ENCODE results near the gene EBI3.
"Not testable (repeated sequence)": the region's sequence is repeated elsewhere in the genome, so short reads cannot be mapped to it uniquely, and the experiment has no call there.

EBI3 gene

GRCh38 chr19:4229179-4229931 is at the start of gene EBI3:
TSS of gene EBI3 (plus strand) at chr19:4229523. CDS start at chr19:4229551, 28 bp downstream.
- DNase-seq, result peak; percentile 94

- peak; percentile 18 for DNase-seq
These were observed 48.2 kb upstream of the EBI3 start for GRCh38 chr19:4181053-4181508.

GRCh38 chr19:4182084-4182810 is 47.1 kb upstream of the EBI3 start, which contains the start of the genes ANKRD24 and SIRT6:
TSS of gene ANKRD24 (plus strand) at chr19:4182689. CDS start at chr19:4186426, 3,737 bp downstream.
TSS of gene SIRT6 (minus strand) at chr19:4182563. CDS start at chr19:4182539, 24 bp downstream.
- DNase-seq, result peak; percentile 98

GRCh38 chr19:4183967-4184717 is 45.2 kb upstream of the EBI3 start:
- DNase-seq, result peak; percentile 85

DNA sequence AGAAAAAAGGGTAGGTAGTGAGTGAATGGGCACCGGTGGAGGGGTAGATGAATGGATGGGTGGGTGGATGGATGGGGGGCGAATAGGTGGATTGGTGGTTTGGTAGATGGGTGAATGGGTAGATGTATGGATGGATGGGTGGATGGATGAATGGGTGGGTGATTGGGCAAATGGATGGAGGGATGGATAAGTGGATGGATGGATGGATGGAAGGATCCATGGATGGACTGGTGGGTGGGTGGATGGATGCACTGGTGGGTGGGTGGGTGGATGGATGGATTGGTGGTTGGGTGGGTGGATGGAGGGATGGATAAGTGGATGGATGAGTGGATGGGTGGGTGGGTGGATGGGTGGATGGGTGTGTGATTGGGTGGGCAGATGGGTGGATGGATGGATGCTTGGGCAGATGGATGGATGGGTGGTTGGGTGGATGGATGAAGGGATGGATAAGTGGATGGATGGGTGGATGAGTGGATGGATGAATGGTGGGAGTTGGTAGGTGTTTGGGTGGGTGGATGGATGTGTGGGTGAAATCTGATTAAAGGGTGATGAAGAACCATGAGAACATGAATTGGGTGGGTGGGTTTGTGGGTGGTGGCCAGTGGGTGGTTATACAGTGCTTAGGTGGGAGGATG is 44.5 kb upstream of the EBI3 start:
- no peak for DNase-seq

DNA sequence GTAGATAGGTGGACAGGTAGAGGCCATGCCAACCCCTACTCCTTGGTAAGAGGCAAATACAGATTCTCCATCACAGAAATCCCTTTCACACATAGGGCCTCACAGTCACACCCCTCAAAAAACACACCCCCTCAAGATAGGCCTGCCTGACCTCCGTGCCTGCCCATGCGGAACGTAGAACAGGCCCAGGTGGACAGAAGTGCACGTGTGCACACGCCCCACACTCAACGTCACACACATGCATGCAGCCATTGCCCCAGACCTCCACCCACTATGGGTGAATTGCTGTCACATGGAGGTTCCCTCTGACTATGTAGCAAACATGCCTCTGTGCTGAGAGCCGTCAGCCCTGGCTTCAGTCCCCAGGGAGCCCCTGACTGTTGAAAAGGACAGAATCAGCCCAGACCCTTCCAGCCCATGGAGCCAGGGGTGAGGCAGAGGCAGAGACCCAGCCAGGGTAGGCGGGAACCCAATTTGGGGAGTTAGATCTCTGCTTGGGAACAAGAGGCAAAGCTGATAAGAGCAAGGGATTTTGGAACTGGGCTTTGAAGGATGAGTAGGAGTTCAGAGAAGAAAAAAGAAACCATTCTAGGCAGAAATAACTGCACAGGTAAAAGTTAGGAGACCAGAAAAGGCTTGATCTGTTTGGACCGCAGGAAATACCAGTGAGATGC is 43.8 kb upstream of the EBI3 start:
- no peak for DNase-seq

DNA sequence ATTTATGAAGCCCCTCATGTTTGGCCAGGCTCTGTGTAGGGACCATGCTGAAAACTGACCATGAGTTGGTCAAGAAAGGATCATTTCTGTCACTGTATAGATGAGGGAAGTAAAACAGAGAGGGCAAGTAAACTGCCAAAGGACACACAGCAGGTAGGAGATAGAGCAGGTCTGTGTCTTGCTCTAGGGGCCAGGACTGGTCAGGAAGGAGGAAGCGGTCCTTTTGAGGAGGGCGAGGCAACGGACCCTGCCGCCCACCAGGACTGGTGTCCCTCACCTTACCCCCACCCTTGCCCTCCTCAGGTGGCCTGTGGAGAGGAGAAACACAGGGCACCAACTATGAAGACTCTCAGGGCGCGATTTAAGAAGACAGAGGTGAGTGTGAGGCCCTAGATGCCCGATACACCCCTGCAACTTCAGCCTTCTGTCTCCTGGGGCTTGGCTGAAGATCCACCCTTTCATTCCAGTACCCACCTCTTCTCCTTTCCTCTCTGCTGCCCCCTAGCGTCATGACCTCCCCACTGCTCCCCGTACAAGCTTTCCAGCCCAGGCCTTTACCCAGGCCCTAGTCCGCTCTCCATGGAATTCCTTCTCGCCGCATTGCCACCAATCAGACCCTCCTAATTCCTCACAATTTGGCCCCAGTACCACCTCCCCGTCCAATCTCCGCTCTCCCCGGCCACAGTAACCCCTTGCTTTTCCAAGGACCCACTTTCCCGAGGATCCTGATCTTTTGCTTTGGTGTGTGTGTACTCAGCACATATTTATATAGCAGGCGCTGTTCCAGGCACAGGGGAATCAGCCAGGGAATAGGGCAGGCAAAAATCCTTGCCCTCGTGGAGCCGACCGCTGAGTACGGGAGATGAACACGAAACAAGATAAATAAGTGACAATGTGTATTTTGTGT is 43.0 kb upstream of the EBI3 start:
- DNase-seq, result peak; percentile 69

- DNase-seq, result no peak
These were observed 41.8 kb upstream of the EBI3 start for GRCh38 chr19:4187313-4188122.

DNA sequence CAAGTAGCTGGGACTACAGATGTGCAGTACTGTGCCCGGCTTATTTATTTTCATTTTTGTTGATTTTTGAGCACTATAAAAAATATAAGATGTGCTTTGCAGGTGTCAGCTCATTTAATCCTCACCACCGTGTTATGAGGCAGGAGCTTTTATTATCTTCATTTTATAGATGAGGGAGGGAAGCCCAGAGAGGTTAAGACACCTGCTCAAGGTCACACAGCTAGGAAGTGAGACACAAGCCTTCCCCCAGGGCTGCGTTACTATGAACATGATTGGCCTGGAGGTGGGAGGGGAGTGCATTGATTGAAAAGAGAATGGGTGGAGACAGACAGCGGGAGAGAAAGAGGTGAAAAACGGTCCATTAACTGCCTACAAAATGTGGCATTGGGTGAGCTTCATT is 39.7 kb upstream of the EBI3 start:
- no peak for DNase-seq

- DNase-seq, result not testable (repeated sequence)
These were observed 36.8 kb upstream of the EBI3 start for GRCh38 chr19:4192537-4192936.

GRCh38 chr19:4194353-4194752 is 35.0 kb upstream of the EBI3 start:
- no peak for DNase-seq

DNA sequence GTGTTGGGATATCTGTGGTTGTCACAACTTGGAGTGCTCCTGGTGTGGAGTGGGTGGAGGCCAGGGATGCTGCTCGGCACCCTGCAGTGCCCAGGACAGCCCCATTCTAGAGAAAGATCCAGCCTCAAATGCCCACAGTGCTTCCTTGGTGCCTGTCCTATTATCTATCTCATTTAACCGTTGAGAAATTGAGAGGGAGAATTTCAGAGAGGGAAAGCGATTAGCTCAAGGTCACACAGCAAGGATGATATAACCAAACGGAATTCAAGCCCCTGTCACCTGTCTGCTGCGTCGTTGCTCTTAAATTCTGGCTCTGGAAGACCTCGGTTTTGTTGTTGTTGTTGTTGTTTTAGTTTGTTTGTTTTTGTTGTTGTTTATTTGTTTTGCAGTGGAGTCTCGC is 33.3 kb upstream of the EBI3 start:
- DNase-seq, result no peak

DNA sequence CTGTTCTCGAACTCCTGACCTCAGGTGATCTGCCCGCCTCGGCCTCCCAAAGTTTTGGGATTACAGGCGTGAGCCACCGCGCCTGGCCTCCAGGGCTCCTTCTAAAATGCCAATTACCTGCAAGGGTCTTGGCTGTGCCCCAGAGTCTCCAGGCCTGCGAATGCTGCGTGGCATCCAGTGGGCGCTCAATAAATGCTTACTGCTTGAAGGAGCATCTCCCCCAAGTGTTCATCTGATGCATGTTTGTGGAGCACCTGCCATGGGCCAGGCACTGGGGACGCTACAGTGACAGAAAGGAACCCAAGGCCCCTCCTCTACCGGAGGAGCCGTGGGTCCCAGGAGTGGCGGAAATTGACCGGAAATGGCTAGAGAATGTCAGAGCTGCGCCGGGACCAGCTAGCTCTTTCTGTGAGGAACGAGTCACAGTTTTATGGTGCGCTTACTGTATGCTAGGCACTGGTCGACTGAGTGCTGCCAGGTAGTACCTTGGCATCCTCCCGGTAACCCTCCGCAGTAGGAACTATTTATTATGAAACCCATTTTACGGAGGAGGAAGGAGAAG is 32.7 kb upstream of the EBI3 start:
- DNase-seq, result no peak

DNA sequence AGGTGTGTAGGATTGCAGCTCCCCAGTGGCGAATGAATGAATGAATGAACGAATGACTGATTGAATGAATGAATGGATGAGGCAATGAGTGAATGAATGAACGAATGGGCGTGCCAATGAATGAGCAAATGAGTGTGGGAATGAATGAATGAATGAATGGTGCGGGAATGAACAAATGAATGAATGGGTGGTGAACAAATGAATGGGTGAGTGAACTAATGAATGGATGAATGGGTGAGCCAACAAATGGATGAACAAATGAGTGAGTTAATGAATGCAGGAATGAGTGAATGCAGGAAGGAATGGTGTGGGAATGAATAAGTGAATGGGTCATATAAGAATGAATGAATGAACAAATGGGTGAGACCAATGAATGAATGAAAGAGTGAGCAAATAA is 32.1 kb upstream of the EBI3 start:
- DNase-seq, result no peak

GRCh38 chr19:4197625-4198466 is 31.5 kb upstream of the EBI3 start:
- no peak for DNase-seq

GRCh38 chr19:4198467-4199126 is 30.7 kb upstream of the EBI3 start:
- no peak for DNase-seq

DNA sequence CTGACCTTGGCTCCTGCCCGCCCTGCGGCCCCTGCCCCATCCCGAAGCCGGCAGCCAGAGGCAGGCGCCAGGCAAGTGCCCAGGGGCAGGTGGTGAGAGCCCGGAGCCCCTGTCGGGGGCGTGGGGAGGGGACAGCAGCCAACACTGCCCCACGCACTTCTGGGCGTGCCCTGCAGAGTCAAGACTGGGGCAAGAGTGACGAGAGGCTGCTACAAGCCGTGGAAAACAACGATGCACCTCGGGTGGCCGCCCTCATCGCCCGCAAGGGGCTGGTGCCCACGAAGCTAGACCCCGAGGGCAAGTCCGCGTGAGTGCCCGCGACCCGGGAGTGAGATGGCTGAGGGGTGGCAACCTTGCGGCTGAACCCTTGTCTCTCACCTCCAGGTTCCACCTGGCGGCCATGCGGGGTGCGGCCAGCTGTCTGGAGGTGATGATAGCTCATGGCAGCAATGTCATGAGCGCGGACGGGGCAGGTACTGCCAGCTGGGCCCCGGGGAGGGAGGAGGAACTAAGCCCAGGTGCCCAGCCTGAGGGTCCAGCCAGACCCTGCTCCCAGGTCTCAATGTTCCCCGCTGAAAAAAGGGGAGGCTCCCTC is 29.5 kb upstream of the EBI3 start:
- DNase-seq, result no peak
